ENCODE results near the gene SPINK14. TPM values are rescaled to one million over a fixed set of nuclear protein-coding genes. Genes with fewer than 3 reads are reported as not detected.

SPINK14 gene
- total and polyA plus RNA-seq, 2 donors from 2014 or later = not detected

- Histone ChIP-seq H3K36me3 (ENCODE audit: control insufficient read depth in 2 of 3, insufficient read depth in 3 of 3, low read length in 3 of 3) (no peaks in the 10 kb centered on the region), H3K4me3 (ENCODE audit: low read length in 3 of 3) (no peak overlapping the region), H3K4me1 (ENCODE audit: control insufficient read depth in 2 of 3, insufficient read depth in 2 of 3, low read depth in 1 of 3, low read length in 3 of 3) (no peaks in the 10 kb centered on the region), H3K9me3 (ENCODE audit: control insufficient read depth in 2 of 3, insufficient read depth in 1 of 3, low read length in 3 of 3) (no peaks in the 10 kb centered on the region), H3K9ac (ENCODE audit: low read length in 3 of 3) (no peak overlapping the region), H3K27me3 (ENCODE audit: control insufficient read depth, insufficient read depth, low read length) (no peaks in the 10 kb centered on the region), H3K27ac (ENCODE audit: low read depth in 2 of 2, low read length in 2 of 2) (no peak overlapping the region)
- DNase-seq (no peak), FAIRE-seq (no peak)
- intact Hi-C loops (cut with DNase I) = no loop called here
- TF ChIP-seq, protein P1, sequence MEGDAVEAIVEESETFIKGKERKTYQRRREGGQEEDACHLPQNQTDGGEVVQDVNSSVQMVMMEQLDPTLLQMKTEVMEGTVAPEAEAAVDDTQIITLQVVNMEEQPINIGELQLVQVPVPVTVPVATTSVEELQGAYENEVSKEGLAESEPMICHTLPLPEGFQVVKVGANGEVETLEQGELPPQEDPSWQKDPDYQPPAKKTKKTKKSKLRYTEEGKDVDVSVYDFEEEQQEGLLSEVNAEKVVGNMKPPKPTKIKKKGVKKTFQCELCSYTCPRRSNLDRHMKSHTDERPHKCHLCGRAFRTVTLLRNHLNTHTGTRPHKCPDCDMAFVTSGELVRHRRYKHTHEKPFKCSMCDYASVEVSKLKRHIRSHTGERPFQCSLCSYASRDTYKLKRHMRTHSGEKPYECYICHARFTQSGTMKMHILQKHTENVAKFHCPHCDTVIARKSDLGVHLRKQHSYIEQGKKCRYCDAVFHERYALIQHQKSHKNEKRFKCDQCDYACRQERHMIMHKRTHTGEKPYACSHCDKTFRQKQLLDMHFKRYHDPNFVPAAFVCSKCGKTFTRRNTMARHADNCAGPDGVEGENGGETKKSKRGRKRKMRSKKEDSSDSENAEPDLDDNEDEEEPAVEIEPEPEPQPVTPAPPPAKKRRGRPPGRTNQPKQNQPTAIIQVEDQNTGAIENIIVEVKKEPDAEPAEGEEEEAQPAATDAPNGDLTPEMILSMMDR (IDR thresholded peaks at IDR 0.05; ENCODE audit: borderline replicate concordance, extremely low read depth, insufficient read depth) = no peak
Observed at GRCh38 chr5:148191010-148191409, 22.7 kb downstream of the SPINK14 start.

DNA sequence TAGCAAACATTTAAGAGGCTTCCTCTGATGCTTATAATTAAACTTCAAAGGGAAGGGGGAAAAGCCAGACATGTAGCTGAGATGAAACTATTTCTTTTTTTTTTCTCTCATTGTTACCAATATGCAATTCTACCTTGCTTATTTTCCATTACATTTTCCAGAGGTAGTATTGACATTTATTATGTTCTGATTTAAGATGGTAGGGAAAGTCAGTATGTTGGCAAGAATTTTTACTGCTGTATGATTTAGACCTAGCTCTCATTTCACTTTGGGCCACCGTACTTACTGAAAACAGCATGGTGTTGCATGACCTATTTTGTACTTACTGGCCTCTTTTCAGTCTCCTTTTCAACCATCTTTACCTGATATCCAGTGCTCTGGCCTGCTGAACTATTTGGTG, 24.9 kb downstream of the SPINK14 start:
- H3K27me3 ChIP-seq (ENCODE audit: control insufficient read depth, insufficient read depth, low read length) = no peaks in the 10 kb centered on the region
- TF ChIP-seq, protein P1 (IDR thresholded peaks at IDR 0.05; ENCODE audit: borderline replicate concordance, extremely low read depth, insufficient read depth) = no peak
- H3K27ac ChIP-seq (ENCODE audit: low read depth in 2 of 2, low read length in 2 of 2) = no peak overlapping the region
- DNase-seq (no peak), FAIRE-seq (no peak)
- no peak overlapping the region for H3K9ac ChIP-seq (ENCODE audit: low read length in 3 of 3)
- intact Hi-C loops (cut with DNase I) = no loop called here
- H3K4me1 ChIP-seq (ENCODE audit: control insufficient read depth in 2 of 3, insufficient read depth in 2 of 3, low read depth in 1 of 3, low read length in 3 of 3) = no peaks in the 10 kb centered on the region
- no peaks in the 10 kb centered on the region for H3K36me3 ChIP-seq (ENCODE audit: control insufficient read depth in 2 of 3, insufficient read depth in 3 of 3, low read length in 3 of 3)
- no peaks in the 10 kb centered on the region for H3K9me3 ChIP-seq (ENCODE audit: control insufficient read depth in 2 of 3, insufficient read depth in 1 of 3, low read length in 3 of 3)
- H3K4me3 ChIP-seq (ENCODE audit: low read length in 3 of 3) = no peak overlapping the region

DNA sequence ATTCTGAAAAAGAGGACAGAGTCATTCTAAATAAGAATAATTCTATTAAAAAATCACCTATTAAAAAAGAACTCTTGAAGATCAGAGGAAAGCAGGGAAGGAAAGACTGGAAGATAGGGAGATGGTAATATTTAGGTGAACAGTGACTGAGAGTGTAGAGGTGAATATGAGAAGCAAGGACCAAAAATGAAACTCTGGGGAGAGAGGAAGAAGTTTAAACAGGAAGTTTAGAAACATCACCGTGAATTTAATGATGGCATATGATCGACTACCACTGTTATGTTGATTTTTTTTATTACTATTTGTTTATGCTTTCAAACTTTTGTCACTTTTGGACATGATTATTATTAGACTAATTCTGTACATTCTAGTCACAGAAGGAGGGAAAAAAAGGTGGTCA, 32.8 kb downstream of the SPINK14 start:
- no peak for FAIRE-seq
- Histone ChIP-seq H3K4me3 (ENCODE audit: low read length in 3 of 3) (no peak overlapping the region), H3K9ac (ENCODE audit: low read length in 3 of 3) (no peak overlapping the region), H3K27me3 (ENCODE audit: control insufficient read depth, insufficient read depth, low read length) (no peaks in the 10 kb centered on the region), H3K27ac (ENCODE audit: low read depth in 2 of 2, low read length in 2 of 2) (no peak overlapping the region), H3K4me1 (ENCODE audit: control insufficient read depth in 2 of 3, insufficient read depth in 2 of 3, low read depth in 1 of 3, low read length in 3 of 3) (no peaks in the 10 kb centered on the region), H3K9me3 (ENCODE audit: control insufficient read depth in 2 of 3, insufficient read depth in 1 of 3, low read length in 3 of 3) (no peaks in the 10 kb centered on the region), H3K36me3 (ENCODE audit: control insufficient read depth in 2 of 3, insufficient read depth in 3 of 3, low read length in 3 of 3) (no peaks in the 10 kb centered on the region)
- no peak for DNase-seq
- intact Hi-C loops (cut with DNase I) = no loop called here
- TF ChIP-seq, protein P1 (IDR thresholded peaks at IDR 0.05; ENCODE audit: borderline replicate concordance, extremely low read depth, insufficient read depth) = no peak

DNA sequence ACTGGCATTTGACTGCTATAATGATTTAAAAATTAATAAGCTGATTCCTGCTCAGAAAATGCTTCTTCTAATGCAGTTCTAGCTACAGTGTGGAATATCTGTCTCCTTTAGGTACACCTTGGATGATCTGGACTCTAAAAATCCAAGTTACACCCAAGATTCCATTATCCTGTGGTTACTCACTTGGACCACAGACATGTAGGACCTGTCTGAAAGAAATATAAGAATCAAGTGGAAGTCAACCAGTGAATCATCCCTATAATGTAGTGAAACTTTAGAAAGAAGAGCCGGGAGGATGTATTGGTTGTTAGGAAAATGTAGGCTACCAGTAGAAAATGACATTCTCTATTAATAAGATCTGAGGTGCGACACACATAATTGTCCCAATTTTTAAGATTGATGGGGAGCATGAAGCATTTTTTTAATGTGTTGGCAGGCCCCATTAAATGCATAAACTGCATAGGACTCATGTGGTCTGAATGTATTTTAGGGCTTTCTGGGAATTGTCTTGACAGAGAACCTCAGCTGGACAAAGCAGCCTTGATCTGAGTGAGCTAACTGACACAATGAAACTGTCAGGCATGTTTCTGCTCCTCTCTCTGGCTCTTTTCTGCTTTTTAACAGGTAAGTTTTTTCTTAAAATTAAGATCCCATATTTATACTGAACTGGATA, 34.3 kb downstream of the SPINK14 start, which contains the start of gene SPINK6:
Gene SPINK6 (plus strand): TSS at position 512 of the 673 bp plus-strand sequence. CDS start 55 bp downstream, at position 567.
- H3K9me3 ChIP-seq (ENCODE audit: control insufficient read depth in 2 of 3, insufficient read depth in 1 of 3, low read length in 3 of 3) = no peaks in the 10 kb centered on the region
- no peak for DNase-seq
- no peaks in the 10 kb centered on the region for H3K27me3 ChIP-seq (ENCODE audit: control insufficient read depth, insufficient read depth, low read length)
- no peak within 1 kb of the TSS for H3K27ac ChIP-seq (ENCODE audit: low read depth in 2 of 2, low read length in 2 of 2)
- intact Hi-C loops (cut with DNase I) = no loop called here
- no peak for FAIRE-seq
- H3K36me3 ChIP-seq (ENCODE audit: control insufficient read depth in 2 of 3, insufficient read depth in 3 of 3, low read length in 3 of 3) = no peaks in the 10 kb centered on the region
- no peak within 1 kb of the TSS for H3K4me3 ChIP-seq (ENCODE audit: low read length in 3 of 3)
- TF ChIP-seq, protein P1 (IDR thresholded peaks at IDR 0.05; ENCODE audit: borderline replicate concordance, extremely low read depth, insufficient read depth) = no peak
- no peaks in the 10 kb centered on the region for H3K4me1 ChIP-seq (ENCODE audit: control insufficient read depth in 2 of 3, insufficient read depth in 2 of 3, low read depth in 1 of 3, low read length in 3 of 3)
- no peak within 1 kb of the TSS for H3K9ac ChIP-seq (ENCODE audit: low read length in 3 of 3)

Data from kidney (tissue), 14 donors.